PC-9 (cell line): Measurements from ENCODE around the gene TMEM106A. TPM values are rescaled to one million over a fixed set of nuclear protein-coding genes. Genes with fewer than 3 reads are reported as not detected.

Experiments
- BruUV-seq: library from RNA; stranded (reverse); fragments of 400-500 nt; replicated peaks from 2 replicates; lab custom pipeline; 2021; lab: Mats Ljungman, UMichigan
- CTCF ChIA-PET: fragments of 300-600 bp; sonication (Branson Sonifier 250); formaldehyde crosslinking; loops from one replicate; lab custom pipeline; 2022; ENCODE audit warnings: antibody characterized with exemption; lab: Charles Lee
- POLR2A ChIA-PET: fragments of 300-600 bp; sonication (Branson Sonifier 250); formaldehyde crosslinking; loops from one replicate; lab custom pipeline; 2022; ENCODE audit warnings: antibody characterized with exemption; ENCODE audit not compliant: unreplicated experiment; lab: Charles Lee
- DNase-seq, 2 experiments: peaks; one replicate each; pipeline versions ENCODE4 v3.0.0 to v3.0.0-alpha.2; 2015 to 2022; ENCODE audit warnings: mixed read lengths in 1 of 2
- H2AFZ ChIP-seq: fragments of 200-600 bp; sonication (generic); 2 replicates; pipeline ENCODE4 v1.8.1; 2017; ENCODE audit warnings: antibody characterized with exemption
- H3F3A ChIP-seq: fragments of 200-600 bp; sonication (generic); 2 replicates; pipeline ENCODE4 v1.8.1; 2017; ENCODE audit warnings: antibody characterized with exemption, mild to moderate bottlenecking, low read depth; ENCODE audit not compliant: insufficient read depth
- H3K27ac ChIP-seq: fragments of 200-600 bp; sonication (generic); 2 replicates; pipeline ENCODE4 v1.6.1; 2016; ENCODE audit warnings: mixed run types
- H3K27me3 ChIP-seq: fragments of 200-600 bp; sonication (generic); 2 replicates; pipeline ENCODE4 v1.6.1; 2016; ENCODE audit warnings: low read depth, mixed run types; ENCODE audit not compliant: insufficient read depth
- H3K36me3 ChIP-seq: fragments of 200-600 bp; sonication (generic); 2 replicates; pipeline ENCODE4 v1.6.1; 2016; ENCODE audit warnings: low read depth, mixed run types
- H3K4me1 ChIP-seq: fragments of 200-600 bp; sonication (generic); replicated peaks from 2 replicates; pipeline ENCODE4 v1.6.1; 2016; ENCODE audit warnings: mixed run types; ENCODE audit not compliant: insufficient read depth
- H3K4me2 ChIP-seq: fragments of 200-600 bp; sonication (generic); 2 replicates; pipeline ENCODE4 v1.6.1; 2017; ENCODE audit warnings: mixed run types
- H3K4me3 ChIP-seq: fragments of 200-600 bp; sonication (generic); 2 replicates; pipeline ENCODE4 v1.6.1; 2016; ENCODE audit warnings: mixed run types
- H3K79me2 ChIP-seq: fragments of 200-600 bp; sonication (generic); 2 replicates; pipeline ENCODE4 v1.6.1; 2017; ENCODE audit warnings: low read depth, mixed run types
- H3K9me2 ChIP-seq: fragments of 200-600 bp; sonication (generic); 2 replicates; pipeline ENCODE4 v1.8.1; 2017; ENCODE audit warnings: mild to moderate bottlenecking; ENCODE audit not compliant: insufficient read depth
- H3K9me3 ChIP-seq: fragments of 200-600 bp; sonication (generic); 2 replicates; pipeline ENCODE4 v1.8.1; 2016; ENCODE audit warnings: low read depth; ENCODE audit not compliant: insufficient read depth
- H4K20me1 ChIP-seq: fragments of 200-600 bp; sonication (generic); 2 replicates; pipeline ENCODE4 v1.8.1; 2017; ENCODE audit not compliant: insufficient read depth
- CTCF ChIP-seq: fragments of 200-600 bp; sonication (generic); conservative IDR thresholded peaks from 2 replicates; pipeline ENCODE4 v1.6.1; 2017; ENCODE audit warnings: mixed run types, antibody characterized with exemption, mild to moderate bottlenecking, moderate library complexity
- EZH2 ChIP-seq: fragments of 200-600 bp; sonication (generic); IDR thresholded peaks from 2 replicates; pipeline ENCODE4 v1.8.0; 2017; ENCODE audit warnings: antibody characterized with exemption, low read depth
- intact Hi-C: fragments of 100-400 bp; cut with micrococcal nuclease; formaldehyde crosslinking; loops from one replicate; pipeline ENCODE4 v1.10.0; 2022; ENCODE audit not compliant: unreplicated experiment
- total RNA-seq: library from RNA; stranded (reverse); gene quantifications from 2 replicates; pipeline ENCODE4 v1.2.3, GENCODE V29; 2021

Gene TMEM106A
- total RNA-seq, 1 experiment from 2014 or later = 8.3 TPM

DNA sequence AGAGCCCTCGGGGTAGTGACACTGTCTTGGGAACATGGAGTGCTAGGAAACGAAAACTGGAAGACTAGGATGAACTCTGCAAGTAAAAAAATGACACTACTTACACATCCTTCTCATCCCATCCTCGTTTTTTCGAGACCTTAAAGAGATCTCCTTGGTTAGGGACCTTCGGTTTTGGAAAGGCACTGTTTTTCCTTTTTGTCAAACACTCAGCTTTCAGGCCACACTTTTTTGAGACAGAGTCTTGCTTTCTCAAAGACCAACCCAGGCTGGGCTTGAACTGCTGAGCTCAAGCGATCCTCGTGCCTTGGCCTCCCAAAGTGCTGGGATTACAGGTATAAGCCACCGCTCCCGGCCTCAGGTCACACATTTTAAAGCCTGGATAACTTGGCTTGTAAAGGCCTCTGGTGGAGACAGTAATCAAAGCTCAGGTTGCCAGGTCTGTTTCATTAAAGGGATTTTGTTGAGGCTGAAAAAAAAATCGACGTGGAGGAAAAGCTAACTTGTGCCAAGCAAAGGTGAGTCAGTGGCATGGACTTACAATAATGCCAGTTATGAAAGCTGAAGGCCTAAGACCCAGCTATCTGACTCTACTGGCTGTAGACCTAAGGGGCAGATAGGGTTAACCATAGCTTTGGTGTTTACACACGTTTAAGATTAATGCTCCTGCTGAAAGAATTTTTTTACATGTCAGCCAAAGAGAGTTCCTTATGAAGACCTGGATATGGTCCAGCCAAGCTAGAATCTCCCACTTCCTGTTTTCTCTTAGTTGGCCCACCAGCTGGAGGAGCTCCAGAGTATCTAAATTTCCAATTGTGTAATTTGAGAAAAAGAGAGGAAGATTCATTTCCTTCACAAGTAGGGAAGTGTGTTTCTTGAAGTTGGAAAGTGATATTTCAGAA, 39.8 kb upstream of the TMEM106A start:
- CTCF ChIA-PET = interaction anchor here (0.6 to 0.9 kb wide), 2 partner anchors 119 to 163 kb away, joined by 4 to 6 read pairs; no protein-coding TSS in a partner anchor
- peak; percentile 48 to 99 for DNase-seq
- H4K20me1 ChIP-seq = peaks cover 25% of the 10 kb centered on the region
- TF ChIP-seq EZH2 (no peak), CTCF (no peak; the same call in 1 of the 2 replicates)
- H3K4me2 ChIP-seq = peak overlapping the region; percentile 90
- peak overlapping the region; percentile 71 for H3K4me3 ChIP-seq
- H2AFZ ChIP-seq = peak overlapping the region; percentile 71; the same call in 1 of the 2 replicates
- peaks cover 14% of the 10 kb centered on the region for H3K4me1 ChIP-seq
- peaks cover 43% of the 10 kb centered on the region for H3F3A ChIP-seq
- peaks cover 18% of the 10 kb centered on the region for H3K36me3 ChIP-seq
- no peaks in the 10 kb centered on the region for H3K27me3 ChIP-seq
- POLR2A ChIA-PET = interaction anchor here (0.6 to 1.2 kb wide), 12 partner anchors 27 to 651 kb away, joined by 3 to 20 read pairs (median 4); partner anchors contain the start of genes BRCA1, RPL27 and VPS25
- no peaks in the 10 kb centered on the region for H3K9me3 ChIP-seq
- H3K79me2 ChIP-seq = peaks cover 65% of the 10 kb centered on the region
- BruUV-seq = TSS peak; percentile 85
- intact Hi-C loops = loop anchor here (1.0 to 2.0 kb wide), 2 partner anchors 47 to 151 kb away; partner anchors contain the start of gene BRCA1
- peak overlapping the region; percentile 95 for H3K27ac ChIP-seq
- H3K9me2 ChIP-seq = no peaks in the 10 kb centered on the region

DNA sequence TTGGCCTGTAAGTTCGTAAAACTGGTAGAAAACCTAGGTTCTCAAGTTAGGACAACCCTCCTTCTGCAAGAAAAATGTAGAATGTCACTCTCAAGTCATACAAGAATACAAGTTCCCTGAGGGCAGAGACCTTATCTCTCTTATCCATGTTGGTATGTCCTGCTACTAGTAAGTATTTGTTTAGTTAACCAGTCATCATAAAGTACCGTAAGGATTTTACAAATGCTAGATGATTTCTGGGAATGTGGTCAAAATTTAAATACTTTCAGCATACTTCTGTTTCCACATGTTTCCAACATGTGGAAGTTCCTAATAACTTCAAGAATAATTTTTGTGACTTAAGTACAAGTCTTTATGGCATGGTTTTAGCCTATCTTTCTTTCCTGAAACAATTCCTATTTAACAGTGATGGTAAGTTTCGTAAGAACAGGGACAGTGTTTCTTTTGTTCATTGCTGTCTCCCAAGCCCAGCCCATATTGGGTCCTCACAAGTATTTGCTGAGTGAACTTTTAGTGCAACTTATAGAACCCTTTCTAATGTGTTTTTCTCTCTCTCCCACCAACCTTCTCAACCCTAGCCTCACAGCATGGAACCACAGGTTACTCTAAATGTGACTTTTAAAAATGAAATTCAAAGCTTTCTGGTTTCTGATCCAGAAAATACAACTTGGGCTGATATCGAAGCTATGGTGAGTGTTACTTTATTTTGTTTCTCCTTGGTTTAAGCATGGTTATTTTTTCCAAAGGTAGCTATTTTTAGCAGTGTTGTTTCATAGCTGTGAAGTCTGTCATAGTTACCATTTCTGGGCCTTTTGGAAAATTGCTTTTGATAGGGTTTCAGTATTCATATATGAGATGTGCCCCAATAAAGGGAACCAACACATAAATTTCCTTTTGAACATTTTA, 36.2 kb upstream of the TMEM106A start:
- TF ChIP-seq CTCF = no peak
- no peak for TF ChIP-seq EZH2
- DNase-seq = no peak

DNA sequence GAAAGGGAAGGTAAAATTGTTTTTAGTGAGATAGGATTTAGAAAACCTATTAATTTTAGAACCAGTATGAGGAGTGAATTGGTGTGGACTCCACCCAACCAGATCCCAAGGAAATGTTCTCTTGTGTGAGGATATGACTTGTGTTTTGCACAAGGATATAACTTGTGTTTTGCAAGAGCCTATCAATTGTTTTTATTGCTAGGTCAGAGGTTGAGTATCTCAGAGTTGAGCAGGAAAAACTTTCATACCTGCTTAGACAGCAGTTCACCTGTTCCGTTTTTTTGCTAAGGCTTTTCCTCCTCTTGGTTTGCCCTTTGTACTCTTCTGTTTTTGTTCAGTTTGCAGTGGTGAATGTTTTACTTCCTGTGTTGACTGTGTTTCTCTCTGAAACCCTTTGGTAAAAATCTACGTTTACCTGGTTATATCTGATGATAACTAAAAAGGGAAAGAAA, 35.5 kb upstream of the TMEM106A start:
- Histone ChIP-seq H3K4me3 (no peak overlapping the region), H3K9me3 (no peaks in the 10 kb centered on the region), H3K36me3 (peaks cover 31% of the 10 kb centered on the region), H3K79me2 (peaks cover 39% of the 10 kb centered on the region), H3K4me1 (peaks cover 14% of the 10 kb centered on the region), H3K27ac (peak overlapping the region; percentile 39; the same call in 1 of the 2 replicates), H4K20me1 (peaks cover 29% of the 10 kb centered on the region), H3K27me3 (no peaks in the 10 kb centered on the region), H3K9me2 (no peaks in the 10 kb centered on the region), H3F3A (peaks cover 25% of the 10 kb centered on the region), H2AFZ (no peak overlapping the region), H3K4me2 (no peak overlapping the region)
- CTCF ChIA-PET = no interaction called here
- intact Hi-C loops = no loop called here
- no peak for DNase-seq
- POLR2A ChIA-PET = no interaction called here
- TF ChIP-seq CTCF = no peak
- no peak for TF ChIP-seq EZH2
- no TSS peak for BruUV-seq

More for the DNA sequence above, 36.2 kb upstream of the TMEM106A start:
- Histone ChIP-seq H3K27me3 (no peaks in the 10 kb centered on the region), H3K36me3 (peaks cover 31% of the 10 kb centered on the region), H2AFZ (no peak overlapping the region), H3K4me2 (no peak overlapping the region), H4K20me1 (peaks cover 29% of the 10 kb centered on the region), H3K9me3 (no peaks in the 10 kb centered on the region), H3K79me2 (peaks cover 39% of the 10 kb centered on the region), H3K4me1 (peaks cover 14% of the 10 kb centered on the region), H3K4me3 (no peak overlapping the region), H3K9me2 (no peaks in the 10 kb centered on the region), H3F3A (peaks cover 29% of the 10 kb centered on the region), H3K27ac (peak overlapping the region; percentile 39; the same call in 1 of the 2 replicates)
- POLR2A ChIA-PET = no interaction called here
- CTCF ChIA-PET = no interaction called here
- BruUV-seq = no TSS peak
- intact Hi-C loops = no loop called here
